Breast epithelium (tissue), 3 donors: ENCODE results near the gene TSPAN17.

Experiments used
- POLR2A ChIP-seq: fragments of 450-650 bp; IDR thresholded peaks from one replicate; pipeline ENCODE4 v1.6.1; 2016; ENCODE audit warnings: antibody characterized with exemption, mild to moderate bottlenecking, moderate library complexity
- TF ChIP-seq, protein P1 (sequence below), 3 donors: fragments of 450-650 bp; IDR thresholded peaks; one replicate each; pipeline ENCODE4 v1.5.1; 2016 to 2017; ENCODE audit warnings: antibody characterized with exemption in 3 of 3, mild to moderate bottlenecking in 3 of 3, moderate library complexity in 3 of 3

DNA sequence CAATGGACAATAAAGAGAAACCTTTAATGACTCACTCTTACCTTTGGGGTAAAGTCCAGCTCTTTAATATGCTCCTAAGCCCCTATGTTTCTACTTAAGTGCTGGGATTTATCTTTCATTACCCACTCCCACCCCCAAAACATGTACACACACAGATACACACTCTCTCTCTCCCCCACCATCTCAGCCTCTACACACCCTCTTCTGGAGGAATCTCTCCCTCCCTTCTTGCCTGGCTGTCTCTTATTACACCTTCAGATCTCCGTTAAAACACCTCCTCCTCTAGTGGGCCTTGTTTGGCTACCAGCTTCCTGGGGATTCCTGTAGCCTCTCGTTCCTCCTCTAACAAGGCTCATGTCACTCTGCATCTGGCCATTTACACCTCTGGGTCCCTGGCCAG lies 44.2 kb upstream of the TSPAN17 start:
- no peak for TF ChIP-seq POLR2A
- TF ChIP-seq, protein P1, sequence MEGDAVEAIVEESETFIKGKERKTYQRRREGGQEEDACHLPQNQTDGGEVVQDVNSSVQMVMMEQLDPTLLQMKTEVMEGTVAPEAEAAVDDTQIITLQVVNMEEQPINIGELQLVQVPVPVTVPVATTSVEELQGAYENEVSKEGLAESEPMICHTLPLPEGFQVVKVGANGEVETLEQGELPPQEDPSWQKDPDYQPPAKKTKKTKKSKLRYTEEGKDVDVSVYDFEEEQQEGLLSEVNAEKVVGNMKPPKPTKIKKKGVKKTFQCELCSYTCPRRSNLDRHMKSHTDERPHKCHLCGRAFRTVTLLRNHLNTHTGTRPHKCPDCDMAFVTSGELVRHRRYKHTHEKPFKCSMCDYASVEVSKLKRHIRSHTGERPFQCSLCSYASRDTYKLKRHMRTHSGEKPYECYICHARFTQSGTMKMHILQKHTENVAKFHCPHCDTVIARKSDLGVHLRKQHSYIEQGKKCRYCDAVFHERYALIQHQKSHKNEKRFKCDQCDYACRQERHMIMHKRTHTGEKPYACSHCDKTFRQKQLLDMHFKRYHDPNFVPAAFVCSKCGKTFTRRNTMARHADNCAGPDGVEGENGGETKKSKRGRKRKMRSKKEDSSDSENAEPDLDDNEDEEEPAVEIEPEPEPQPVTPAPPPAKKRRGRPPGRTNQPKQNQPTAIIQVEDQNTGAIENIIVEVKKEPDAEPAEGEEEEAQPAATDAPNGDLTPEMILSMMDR (IDR thresholded peaks at IDR 0.05): no peak
